ENCODE results near the gene C1QTNF6.
"Not testable (repeated sequence)": the region's sequence is repeated elsewhere in the genome, so short reads cannot be mapped to it uniquely, and the experiment has no call there.

Gene C1QTNF6

DNA sequence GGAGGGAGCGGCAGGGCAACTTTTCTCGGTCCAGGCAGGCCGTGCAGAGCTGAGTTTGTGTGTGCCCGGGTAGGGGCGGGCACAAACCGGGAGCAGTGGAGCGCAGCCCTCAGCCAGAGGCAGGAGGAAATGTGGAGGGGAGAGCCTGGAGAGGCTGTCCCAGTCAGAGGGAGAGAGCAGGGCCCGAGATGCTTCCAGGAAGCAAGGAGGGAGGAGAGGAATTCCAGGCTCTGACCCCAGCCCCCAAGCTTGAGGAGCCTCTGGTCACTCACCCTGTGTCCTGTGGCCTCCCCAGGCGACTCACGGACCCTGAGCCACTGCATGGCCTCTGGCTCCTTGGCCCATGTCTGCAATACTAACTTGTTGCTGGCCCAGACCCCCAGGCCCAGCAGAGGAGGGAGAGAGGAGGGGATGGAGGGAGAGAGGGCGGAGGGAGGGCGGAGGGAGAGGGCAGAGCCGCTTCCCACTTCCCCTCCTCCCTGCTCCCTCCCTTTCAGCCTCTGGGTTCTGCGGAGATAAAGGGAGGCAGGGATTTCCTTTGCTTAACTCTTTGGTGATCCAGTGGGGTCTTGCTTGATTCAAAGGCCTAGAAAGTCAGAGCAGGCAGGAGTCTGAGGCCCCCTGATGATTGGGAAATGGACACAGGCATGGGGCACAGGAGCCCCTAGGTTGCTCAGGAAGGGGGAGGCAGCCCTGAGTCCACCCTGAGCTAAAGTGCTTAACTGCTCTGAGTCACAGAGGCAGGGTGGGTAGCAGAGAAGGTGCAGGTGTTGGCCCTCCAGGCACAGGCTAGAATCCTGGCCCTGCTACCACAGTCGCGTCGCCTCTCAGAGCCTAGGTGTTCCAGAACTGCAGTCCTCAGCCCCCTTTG lies at the start of gene C1QTNF6:
C1QTNF6 (minus strand) TSS at position 357 of the 871 bp plus-strand sequence; CDS start at position 323, 34 bp downstream.
- no peak for DNase-seq

DNA sequence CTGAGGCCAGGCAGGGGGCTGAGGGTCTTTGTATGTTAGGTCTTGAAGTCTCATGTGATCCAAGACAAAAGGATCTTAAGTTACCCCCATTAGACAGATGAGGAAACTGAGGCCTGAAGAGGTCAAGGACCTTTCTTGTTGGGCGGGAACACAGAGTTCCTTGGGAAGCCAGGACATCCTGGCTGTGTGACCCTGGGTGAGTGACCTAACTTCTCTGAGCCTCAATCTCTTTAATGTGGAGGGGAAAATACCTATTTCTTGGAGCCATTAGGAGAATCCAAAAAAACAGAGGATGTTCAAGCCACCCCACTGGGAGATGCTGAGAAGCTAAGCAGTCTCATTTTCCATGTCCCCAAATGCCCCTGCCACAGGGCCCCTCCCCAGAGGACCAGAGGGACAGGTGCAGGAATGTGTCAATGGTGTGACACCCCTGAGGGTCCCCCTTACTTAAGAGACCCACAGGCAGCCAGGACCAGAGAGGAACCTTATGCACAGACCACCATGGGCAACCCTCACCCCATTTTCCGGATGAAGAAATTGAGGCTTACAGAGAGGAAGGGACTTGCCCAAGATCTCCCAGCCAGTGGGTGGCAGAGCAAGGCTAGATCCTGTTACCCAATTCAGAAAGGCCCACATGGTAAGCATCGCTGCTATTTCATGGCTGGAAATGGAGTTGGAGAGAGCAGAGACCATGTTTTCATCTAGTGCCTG lies 48.0 kb upstream of the C1QTNF6 start:
- DNase-seq = no peak

DNA sequence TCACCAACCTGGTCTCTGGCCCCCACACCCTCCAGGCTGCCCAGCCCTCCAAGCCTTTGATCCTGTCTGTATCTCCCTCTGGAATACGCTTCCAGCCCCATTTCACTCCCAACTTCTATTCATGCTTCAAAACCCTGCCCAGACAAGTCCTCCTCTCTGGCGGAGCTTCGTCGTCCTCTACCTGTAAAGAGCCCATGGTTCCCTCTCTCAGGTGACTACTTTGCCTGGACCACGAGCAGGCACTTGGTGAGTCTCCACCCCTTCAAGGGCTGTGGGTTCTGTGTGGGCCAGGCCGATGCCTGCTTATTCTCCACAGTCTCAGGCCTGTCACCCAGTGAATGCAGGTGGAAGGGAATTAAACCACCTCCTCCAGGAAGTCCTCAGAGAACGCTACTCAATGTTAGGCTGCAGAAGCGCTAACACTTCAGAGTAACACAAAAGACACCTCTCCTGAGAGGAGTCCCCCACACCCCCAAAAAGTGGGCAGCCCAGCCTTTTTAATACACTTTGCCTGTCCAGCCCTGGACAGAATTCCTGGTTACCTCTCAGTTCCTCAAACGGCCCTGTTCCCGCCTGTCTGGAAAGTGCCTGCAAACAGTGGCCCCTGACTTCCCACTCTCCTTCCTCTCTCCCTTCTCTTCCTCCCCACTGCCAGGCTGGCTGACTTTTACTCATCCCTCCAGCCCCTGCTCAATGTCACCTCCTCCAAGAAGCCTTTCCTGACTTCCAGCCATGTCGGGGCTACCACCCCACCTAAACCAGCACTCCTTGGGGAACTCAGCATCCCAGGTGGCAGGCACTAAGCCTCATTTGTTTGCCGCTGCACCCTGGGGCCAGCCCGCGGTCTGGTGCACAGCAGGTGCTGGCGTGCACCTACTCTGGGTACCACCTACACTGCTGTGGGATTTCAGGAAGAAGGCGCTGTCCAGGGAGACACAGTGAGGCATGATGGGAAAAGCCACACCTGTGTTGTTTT lies 47.0 kb upstream of the C1QTNF6 start:
- DNase-seq = no peak

DNA sequence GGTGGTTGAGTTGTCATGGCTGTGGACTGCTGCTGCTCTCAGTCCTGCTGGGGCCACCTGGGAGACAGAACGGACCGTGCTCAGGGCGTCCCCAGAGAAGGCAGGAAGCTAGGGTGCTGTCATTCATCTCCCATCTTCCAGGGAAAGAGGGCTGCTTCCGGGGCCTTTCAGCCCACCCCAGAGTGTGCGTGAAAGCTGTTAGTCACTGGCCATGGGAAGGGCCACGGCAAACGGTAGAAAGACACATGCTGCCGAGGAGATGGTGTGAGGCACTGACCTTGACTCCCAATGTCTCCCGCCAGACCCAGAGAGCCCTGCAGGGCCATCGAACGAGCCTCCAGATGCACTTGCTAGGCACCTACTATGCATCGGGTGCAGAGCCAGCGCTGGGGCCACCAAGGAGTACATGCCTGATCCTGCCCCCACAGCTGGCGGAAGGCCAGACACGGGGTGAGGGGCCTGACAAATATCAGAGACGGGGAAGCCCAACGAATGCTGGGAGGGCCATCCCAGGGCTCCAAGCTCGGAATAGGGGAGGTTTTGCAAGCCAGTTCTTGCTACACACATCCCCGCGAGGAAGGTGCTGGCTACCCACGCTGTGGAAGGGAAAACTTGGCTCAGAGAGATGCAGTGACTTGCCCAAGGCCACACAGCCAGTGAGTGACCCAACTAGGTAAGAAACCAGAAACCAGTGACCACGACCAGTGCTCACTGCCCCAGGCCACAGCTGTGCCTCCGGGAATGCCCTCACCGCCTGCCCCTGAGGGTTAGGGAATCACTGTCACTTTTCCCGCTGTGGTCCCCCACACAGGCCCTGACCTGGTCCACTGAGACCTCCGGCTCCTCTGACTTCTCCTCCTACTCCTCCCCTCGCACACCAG lies 45.9 kb upstream of the C1QTNF6 start:
- no peak for DNase-seq

DNA sequence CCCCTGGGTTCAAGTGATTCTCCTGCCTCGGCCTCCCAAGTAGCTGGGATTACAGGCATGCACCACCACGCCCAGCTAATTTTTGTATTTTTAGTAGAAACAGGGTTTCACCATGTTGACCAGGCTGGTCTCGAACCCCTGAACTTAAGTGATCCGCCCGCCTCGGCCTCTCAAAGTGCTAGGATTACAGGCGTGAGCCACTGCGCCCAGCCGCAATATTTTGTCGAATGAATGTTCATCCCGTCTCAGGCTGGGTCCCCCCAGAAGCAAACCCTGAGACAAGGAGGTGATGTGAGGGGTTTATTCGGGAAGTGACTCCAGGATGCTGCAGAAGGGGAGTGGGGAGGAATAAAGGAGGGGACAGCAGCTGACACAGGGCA lies 45.3 kb upstream of the C1QTNF6 start:
- DNase-seq = not testable (repeated sequence)

DNA sequence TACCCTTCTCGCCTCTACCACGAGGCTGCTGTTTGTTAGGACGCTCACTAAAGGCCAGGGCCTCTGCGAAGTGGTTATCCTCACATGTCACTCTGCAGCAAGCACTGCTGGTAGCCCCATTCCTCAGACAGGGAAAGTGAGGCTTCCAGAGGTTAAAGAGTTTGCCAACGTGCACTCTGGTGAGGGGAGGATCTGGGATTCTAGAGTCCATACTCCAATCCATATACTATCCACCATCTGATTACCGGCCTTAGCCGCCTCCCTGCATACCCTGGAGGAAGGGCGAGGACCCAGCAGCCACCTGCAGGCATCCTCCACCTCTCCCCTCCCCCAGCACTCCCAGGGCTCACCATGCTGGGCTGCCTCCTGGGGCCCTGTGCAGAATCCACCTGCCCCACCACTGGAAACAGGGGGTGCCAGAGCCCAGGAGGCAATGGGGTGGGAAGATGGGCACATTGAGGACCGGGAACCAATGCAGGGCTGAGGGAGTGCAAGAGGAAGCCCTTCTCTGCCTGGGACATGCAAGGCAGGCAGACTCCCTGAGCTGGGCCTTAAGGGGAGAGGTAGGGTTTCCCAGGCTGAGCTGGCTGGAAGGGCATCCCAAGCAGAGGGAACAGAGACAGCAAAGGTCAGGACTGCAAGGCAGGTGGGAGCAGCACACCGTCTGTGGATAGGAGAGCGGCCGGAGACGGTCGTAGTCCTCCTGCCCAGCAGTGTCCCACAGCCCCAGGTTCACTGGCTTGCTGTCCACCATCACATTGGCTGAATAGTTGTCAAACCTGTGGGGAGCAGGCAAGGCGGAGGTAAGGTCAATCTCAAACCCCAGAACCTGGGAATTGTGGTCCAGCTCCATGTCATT lies 44.3 kb upstream of the C1QTNF6 start:
- no peak for DNase-seq

DNA sequence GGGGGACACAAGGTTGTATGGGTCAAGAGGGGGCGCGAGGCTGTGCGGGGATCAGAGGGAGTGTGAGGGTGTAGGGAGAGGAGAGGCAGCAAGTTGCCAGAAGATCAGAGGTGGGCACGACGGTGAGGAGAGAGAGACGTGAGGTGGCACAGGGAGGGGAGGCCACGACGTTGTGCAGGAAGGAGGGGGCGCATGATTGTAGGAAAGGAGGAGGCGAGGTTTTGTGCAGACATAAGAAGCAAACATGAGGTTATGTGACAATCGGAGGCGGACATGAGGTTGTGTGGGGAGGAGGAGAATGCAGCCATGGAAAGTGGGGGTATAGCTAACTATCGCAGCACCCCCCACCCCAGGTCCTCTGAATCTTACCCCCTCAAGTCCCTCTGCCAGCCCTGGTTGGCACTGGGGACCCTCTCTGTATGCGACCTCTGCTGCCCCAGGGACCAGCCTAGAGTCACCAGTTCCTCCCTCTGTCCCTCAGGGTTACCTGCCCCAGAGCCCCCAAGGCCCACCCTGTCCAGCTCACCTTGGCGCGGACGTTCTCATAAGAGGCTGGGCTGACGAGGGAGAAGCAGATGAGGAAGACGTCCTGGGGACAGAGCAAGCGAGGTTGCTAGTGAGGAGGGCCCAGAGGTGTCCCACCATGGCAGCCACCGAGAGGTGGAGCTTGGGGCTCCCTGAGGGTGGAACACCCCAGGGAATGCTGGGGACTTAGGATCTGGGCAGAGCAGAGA lies 43.5 kb upstream of the C1QTNF6 start:
- no peak for DNase-seq

DNA sequence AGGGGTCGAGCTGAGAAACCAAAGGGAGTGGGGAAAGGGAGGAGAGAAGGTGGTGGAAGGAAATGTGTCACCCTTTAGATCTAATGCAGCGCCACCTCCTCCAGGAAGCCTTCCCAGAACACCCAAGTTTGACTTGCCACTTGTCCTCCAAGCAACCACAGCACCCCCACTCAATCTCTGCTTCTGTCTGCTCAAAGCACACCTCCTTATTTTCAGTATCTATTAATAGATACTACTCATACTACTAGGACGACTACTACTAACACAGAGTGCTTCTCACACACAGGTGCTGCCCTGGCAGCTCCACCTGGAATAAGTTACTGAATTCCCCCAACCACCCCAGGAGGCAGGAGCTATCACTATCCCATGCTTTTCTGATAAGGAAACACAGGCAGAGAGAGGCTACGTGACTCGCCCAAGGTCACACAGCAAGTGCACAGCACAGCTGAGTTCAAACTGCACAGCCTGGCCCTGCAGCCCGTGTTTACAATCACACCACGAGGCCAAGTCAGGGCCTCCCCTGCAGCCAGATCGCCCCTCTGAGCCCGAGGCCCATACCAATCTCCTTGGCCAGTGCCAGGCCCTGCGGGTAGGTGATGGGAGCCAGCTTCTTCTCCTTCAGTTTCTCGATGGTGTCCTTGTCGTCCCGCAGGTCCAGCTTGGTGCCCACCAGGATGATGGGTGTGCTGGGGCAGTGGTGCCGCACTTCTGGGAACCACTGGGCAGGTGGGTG lies 42.8 kb upstream of the C1QTNF6 start:
- no peak for DNase-seq

DNA sequence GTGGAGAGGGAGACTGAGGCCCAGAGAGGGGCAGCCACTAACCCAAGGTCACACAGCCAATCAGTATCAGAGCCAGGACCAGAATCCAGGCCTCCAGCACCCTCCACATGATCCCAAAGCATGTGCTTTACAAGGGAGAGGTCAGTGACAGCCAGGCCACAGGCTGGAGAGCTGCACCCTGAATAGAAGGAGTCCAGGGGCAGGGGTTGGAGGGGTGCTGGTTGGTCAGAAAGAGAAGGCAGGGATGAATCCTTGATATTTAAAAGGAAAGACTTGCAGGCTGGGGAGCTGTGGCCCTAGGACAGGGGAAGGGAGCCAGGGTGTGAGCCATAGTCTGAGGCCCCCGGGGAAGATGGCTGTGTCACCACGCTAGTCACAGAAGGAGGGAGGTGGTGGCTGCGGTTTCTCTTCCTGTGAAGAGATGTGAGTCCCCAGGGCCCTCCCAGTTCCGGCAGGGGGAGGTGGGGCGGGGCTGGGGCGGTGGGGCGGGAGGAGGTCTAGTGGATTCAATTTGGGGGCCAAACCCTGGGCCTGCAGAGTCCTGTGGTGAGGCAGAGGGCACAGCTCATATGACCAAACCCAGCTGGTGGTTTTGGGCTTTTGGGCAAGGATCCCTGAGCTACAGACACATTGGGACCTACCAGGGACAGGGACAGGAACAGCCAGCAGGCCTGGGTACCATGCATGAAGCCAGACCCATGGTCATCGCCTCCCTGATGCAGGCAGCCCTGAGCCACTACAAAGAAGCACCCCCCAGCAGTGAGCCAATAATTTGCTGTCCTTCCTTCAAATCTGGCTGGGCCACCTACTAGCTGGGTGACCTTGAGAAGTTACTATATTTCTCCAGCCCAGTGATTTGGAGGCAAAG lies 42.0 kb upstream of the C1QTNF6 start:
- DNase-seq = no peak

DNA sequence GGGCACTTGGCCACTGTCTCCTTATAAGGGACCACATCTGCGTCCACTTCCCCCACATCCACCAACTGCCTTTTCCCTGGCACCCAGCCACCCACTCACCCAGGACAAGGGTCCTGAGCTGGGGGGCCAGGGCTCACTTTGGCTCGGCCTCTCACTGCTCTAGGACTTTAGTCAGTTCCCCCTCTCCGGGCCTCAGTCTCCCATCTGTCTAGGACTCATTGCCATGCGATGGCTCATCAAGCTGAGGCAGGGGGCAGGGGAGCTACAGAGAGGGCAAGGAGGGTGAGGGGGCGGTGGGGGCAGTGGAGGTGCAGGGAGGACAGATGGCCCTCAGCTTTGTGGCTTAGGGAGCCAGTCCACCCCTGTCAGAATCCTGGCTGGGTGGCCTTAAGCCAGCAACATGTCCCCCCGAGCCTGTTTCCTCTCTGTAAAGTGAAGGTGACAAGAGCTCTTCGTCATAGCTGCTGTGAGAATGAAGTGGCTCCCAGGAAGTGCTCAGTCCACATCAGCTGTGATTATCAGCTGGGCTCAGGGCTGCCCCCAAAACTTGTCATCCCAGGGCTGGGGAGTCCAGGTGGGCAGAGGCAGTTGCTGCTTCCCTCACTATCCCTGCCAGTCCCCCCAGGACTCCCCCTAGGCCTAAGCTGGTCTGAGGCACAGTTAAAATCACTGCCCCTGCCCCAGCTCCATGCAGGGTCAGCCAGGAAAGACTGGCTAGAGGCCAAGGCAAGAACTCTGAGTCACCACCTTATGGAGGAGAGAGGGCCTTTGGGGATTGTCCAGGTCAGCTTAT lies 41.2 kb upstream of the C1QTNF6 start:
- DNase-seq = no peak

DNA sequence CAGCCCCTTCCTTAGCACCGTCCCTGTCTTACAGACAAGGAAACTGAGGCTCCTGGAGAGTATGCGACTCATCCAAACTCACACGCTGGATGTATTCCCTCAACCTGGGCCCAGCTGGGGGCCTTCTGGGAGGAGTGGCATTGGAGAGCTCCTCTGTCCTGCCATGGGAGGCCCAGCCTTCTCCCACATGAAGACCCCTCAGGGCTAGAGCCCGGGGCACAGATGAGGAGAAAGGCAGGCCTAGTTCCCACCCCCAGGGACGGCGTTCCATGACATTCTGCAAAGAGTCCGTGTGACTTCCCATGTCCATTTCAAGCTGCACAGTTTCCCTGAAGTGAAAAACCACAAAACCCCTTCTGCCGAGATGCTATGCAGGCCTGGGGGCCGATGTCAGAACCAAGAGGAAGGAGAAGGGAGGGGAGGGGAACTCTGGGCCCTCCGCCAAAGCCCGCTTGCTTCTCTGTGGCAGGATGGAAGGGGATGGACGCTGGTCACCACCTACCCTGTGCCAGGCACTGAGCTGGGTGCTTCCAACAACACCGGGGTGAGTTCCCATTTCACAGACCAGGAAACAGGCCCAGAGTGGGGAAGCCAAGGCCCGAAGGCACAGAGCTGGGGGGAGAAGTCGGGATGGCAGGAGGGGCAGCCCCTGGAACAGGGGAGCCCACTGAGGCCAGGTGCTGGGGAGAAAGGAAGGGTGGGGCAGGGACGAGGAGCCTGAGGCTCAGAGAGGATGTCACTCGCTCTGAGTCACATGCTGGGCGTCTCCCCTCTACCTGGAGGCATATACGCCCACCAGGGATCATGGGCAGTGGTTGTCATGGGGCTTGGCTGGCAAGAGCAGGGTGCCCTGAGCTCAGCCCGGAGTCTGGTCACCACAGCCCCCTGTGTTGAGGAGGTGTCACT lies 40.3 kb upstream of the C1QTNF6 start:
- no peak for DNase-seq

DNA sequence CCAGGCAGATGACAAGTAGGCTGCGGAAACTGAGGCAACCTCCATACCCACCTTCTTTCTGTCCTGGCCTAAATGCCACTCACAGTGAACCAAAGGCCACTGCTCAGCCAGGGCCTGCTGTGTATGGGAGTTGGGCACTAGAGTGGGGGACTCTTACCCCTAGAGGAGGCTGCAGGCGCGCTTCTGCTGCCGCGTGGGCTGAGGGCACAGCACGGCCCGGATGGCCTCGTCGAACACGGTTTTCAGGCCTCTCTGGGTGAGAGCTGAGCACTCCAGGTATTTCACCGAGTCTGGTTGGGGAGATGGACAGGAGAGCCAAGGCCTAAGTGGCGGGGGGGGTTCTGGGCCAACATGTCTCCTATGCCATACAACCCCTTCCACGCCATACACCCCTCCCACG lies 38.5 kb upstream of the C1QTNF6 start:
- DNase-seq = no peak

DNA sequence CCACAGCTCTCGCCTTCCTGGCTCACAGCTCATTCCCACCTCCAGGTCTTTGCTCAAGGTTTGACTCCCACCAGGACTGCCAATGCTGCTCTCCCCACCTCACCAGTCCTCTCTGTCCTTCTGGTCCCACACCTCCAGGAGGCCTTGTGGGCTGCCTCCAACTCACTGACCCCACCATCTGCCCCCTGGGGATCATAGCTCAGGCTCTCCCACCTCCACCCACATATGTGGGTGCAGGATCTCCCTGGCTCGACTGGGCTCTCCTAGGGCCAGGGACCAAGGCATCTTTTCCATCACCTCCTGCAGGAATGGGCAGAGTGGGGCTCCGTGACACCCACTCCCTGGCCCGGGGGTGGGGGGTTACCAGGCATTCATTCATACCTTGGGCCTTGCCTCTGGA lies 38.0 kb upstream of the C1QTNF6 start:
- DNase-seq = no peak

DNA sequence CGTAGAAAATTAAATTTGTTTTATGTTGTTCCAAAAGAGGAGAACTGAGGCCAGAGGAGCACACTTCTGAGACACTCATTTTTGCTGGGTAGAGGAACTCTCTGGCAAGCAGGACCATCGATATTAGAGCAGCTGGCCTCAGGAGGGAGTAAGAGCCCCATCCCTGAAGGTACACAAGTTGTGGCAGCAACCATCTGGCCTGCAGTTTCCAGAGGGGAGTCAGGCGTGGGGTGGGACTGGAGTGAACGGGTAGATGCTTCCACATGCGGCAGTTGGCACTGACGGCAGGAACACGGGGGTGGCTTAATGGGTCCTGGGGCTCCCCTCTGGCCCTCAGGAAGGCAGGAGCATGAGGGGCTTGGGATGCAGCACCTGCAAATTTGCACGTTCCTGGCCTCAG lies 37.4 kb upstream of the C1QTNF6 start:
- DNase-seq = no peak

DNA sequence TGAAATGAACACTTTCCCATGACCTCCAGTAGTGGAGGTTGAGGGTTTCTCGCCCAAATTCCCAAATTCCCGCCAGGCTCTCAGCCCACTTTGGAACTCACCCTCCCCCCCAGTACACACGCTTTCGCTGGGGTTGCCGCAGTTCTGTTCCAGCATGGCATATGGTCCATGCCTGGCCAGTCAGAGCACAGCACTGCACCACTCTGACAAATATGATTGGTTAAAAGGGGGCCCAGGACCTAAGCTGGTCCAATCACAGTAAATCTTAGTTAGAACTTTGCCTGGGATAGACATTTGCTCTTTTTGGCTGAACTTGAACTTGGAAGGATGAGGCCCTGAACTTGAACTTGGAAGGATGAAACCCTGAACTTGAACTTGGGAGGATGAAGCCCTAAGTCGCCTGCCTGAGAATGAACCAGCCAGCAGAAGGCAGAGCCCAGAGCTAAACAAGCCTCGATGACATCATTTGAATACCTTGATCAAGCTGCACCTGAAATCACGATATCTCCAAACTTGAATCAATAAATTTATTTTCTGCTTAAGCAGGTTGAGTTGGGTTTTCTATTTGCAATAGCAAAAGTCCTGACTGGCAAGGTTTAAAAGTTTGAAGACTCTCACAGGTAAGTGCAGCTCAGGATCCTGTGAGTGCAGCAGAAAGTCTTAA lies 36.8 kb upstream of the C1QTNF6 start:
- no peak for DNase-seq

DNA sequence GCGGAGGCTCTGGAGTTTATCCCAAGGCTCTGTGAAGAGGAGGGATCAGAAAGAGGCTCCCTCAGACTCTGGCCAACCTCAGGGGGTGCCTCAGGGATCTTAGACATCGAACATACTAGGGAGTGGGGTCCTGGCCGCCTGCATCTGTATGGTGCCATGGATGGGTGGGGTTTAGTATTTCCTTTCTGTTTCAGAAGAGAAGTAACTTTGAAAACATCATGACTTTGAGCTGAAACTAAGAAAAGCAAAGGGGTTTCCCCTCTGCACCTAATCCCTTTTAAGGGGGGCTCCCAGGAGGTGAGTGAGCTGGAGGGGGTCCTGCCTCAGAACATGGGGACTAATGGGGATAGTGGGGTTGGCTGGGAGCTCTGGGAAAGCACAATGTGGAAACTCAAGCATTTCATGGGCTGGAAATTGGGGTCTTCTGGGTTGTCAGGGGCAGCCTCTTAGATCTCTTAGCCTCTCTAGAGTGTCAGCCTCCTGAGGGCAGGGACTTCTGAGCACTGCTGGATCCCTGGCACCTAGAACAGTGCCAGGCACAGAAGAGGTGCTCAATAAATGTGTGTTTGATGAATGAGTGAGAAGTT lies 36.0 kb upstream of the C1QTNF6 start:
- DNase-seq = no peak

All from NCI-H526 treated with DMSO at 0.1 percent for 48 hours (cell line).